HG03196 (cell line): ENCODE data around the gene STX1A.
"Not testable (repeated sequence)": the region's sequence is repeated elsewhere in the genome, so short reads cannot be mapped to it uniquely, and the experiment has no call there.

ENCODE experiments used
- ATAC-seq: cut with Tn5 transposase; IDR thresholded peaks from one replicate; pipeline ENCODE4 v1.9.1; 2021; ENCODE audit not compliant: unreplicated experiment

STX1A gene

DNA sequence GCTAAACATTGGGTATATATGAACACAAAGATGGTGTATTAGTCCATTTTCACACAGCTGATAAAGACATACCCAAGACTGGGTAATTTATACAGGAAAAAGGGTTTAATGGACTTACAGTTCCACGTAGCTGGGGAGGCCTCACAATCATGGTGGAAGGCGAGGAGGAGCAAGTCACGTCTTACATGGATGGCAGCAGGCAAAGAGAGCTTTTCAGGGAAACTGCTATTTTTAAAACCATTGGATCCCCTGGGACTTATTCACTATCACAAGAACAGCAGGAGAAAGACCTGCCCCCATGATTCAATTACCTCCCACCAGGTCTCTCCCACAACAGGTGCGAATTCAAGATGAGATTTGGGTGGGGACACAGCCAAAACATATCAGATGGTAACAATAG, 64.2 kb downstream of the STX1A start:
- ATAC-seq = not testable (repeated sequence)

DNA sequence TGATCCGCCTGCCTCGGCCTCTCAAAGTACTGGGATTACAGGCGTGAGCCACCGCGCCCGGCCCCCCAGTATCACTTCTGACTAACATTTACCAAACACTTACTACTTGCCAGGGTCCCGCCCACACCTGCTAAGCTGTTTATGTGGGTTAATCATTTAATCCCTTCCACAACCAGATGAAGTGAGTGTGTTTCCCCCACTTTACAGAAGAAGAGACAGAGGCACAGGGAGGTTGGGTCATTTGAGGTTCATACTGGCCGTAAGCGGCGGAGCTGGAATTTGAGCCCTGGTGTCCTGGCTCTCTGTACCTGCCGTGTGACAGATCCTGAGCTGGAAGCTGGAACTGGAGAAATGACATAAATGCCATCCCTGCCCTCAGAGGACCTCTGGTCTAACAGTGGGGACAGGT, 66.9 kb downstream of the STX1A start:
- ATAC-seq = no peak

GRCh38 chr7:73650524-73650923, 68.9 kb downstream of the STX1A start:
- ATAC-seq = no peak

GRCh38 chr7:73649576-73649975, 69.9 kb downstream of the STX1A start:
- ATAC-seq = no peak
